Endothelial cell of umbilical vein (primary cell): ENCODE measurements around the gene BCL2. TPM values are rescaled to one million over a fixed set of nuclear protein-coding genes. Genes with fewer than 3 reads are reported as not detected.

ENCODE experiments used
- BruUV-seq: library from RNA; stranded (reverse); fragments of 400-500 nt; replicated peaks from 2 replicates; lab custom pipeline; 2021; lab: Mats Ljungman, UMichigan
- CTCF ChIA-PET: fragments of 300-600, 350-600 bp; sonication (Branson Sonifier 250); formaldehyde crosslinking; loops from one replicate; lab custom pipeline; 2021; ENCODE audit warnings: antibody characterized with exemption, inconsistent platforms; lab: Charles Lee
- POLR2A ChIA-PET: fragments of 300-600, 350-600 bp; sonication (Branson Sonifier 250); formaldehyde crosslinking; loops from one replicate; lab custom pipeline; 2021; ENCODE audit warnings: antibody characterized with exemption, inconsistent platforms; lab: Charles Lee
- DNase-seq: peaks from one replicate; pipeline ENCODE4 v3.0.0-alpha.2; 2011; ENCODE audit warnings: low read depth, low spot score
- FAIRE-seq: peaks from 2 replicates; lab custom pipeline; 2011; peaks lifted over from hg19 to GRCh38; lab: Jason Lieb, UNC
- H2AFZ ChIP-seq: 2 replicates; pipeline ENCODE4 v1.6.0; 2012; ENCODE audit warnings: low read depth, low read length, control low read depth, inconsistent platforms
- H3K27ac ChIP-seq: 2 replicates; pipeline ENCODE4 v1.5.1; 2011; ENCODE audit warnings: low read depth, mild to moderate bottlenecking, control low read depth, low read length, moderate library complexity; ENCODE audit not compliant: insufficient read depth
- H3K27me3 ChIP-seq, 2 experiments: 2 replicates each; pipeline versions ENCODE4 v1.6.0 to v1.6.1; 2011; ENCODE audit warnings: low read length in 2 of 2, mixed read lengths in 1 of 2; ENCODE audit not compliant: control insufficient read depth in 2 of 2, insufficient read depth in 2 of 2
- H3K36me3 ChIP-seq, 2 experiments: 2 replicates in 1 of 2; 3 replicates in 1 of 2; pipeline ENCODE4 v1.5.1; 2011; ENCODE audit warnings: low read length in 2 of 2, mild to moderate bottlenecking in 1 of 2, moderate library complexity in 1 of 2; ENCODE audit not compliant: control insufficient read depth in 2 of 2, insufficient read depth in 2 of 2; ENCODE audit errors: extremely low read depth in 1 of 2
- H3K4me1 ChIP-seq: 3 replicates; pipeline ENCODE4 v1.5.1; 2011; ENCODE audit warnings: mild to moderate bottlenecking, low read length; ENCODE audit not compliant: control insufficient read depth, insufficient read depth; ENCODE audit errors: extremely low read depth
- H3K4me2 ChIP-seq: 2 replicates; pipeline ENCODE4 v1.6.1; 2011; ENCODE audit warnings: low read length, control low read depth, mixed read lengths; ENCODE audit not compliant: insufficient read depth
- H3K4me3 ChIP-seq, 3 experiments: fragments of 200-600 bp in 1 of 3; sonication (generic), shearing (Covaris generic) in 1 of 3; replicated peaks in 1 of 3; 2 replicates each; pipeline ENCODE4 v1.5.1; 2011 to 2016; ENCODE audit warnings: control low read depth in 3 of 3, low read length in 3 of 3, mild to moderate bottlenecking in 2 of 3, inconsistent platforms in 1 of 3, low read depth in 1 of 3, moderate library complexity in 1 of 3; ENCODE audit not compliant: insufficient read depth in 1 of 3
- H3K79me2 ChIP-seq: 2 replicates; pipeline ENCODE4 v1.6.0; 2012; ENCODE audit warnings: low read length, inconsistent platforms; ENCODE audit not compliant: control insufficient read depth, insufficient read depth
- H3K9ac ChIP-seq: replicated peaks from 2 replicates; pipeline ENCODE3; 2011; ENCODE audit warnings: low read length, control low read depth; ENCODE audit not compliant: insufficient read depth; ENCODE audit errors: extremely low read depth
- H3K9me1 ChIP-seq: replicated peaks from 3 replicates; pipeline ENCODE4 v1.6.0; 2011; ENCODE audit warnings: mild to moderate bottlenecking, low read length; ENCODE audit not compliant: control insufficient read depth, insufficient read depth; ENCODE audit errors: extremely low read depth
- H3K9me3 ChIP-seq: replicated peaks from 2 replicates; pipeline ENCODE4 v1.5.1; 2012; ENCODE audit warnings: low read length, inconsistent platforms; ENCODE audit not compliant: control insufficient read depth, insufficient read depth
- H4K20me1 ChIP-seq: replicated peaks from 2 replicates; pipeline ENCODE3; 2011; ENCODE audit warnings: mild to moderate bottlenecking, low read length; ENCODE audit not compliant: control insufficient read depth, insufficient read depth; ENCODE audit errors: extremely low read depth
- EZH2 ChIP-seq: IDR thresholded peaks from 2 replicates; pipeline ENCODE4 v1.6.1; 2012; ENCODE audit warnings: borderline replicate concordance, low read depth, mild to moderate bottlenecking, moderate library complexity, low read length, inconsistent platforms; ENCODE audit not compliant: severe bottlenecking
- FOS ChIP-seq: IDR thresholded peaks from 2 replicates; pipeline ENCODE4 v1.6.1; 2011; ENCODE audit warnings: mild to moderate bottlenecking, low read length, moderate library complexity, borderline replicate concordance; ENCODE audit not compliant: insufficient read depth
- GATA2 ChIP-seq: IDR thresholded peaks from 2 replicates; pipeline ENCODE4 v1.7.0; 2011; ENCODE audit warnings: low read depth, mild to moderate bottlenecking, moderate library complexity, mixed read lengths, low read length; ENCODE audit not compliant: insufficient read length, insufficient read depth
- JUN ChIP-seq: IDR thresholded peaks from 2 replicates; pipeline ENCODE4 v1.6.1; 2011; ENCODE audit warnings: borderline replicate concordance, low read depth; ENCODE audit not compliant: insufficient read length, insufficient read depth
- MYC ChIP-seq: IDR thresholded peaks from one replicate; pipeline ENCODE4 v1.6.1; 2011; ENCODE audit warnings: mild to moderate bottlenecking, low read depth, low read length
- POLR2A ChIP-seq: IDR thresholded peaks from 2 replicates; pipeline ENCODE4 v1.6.1; 2012; ENCODE audit warnings: low read depth, mild to moderate bottlenecking, control low read depth, low read length
- POLR2AphosphoS5 ChIP-seq: IDR thresholded peaks from 2 replicates; pipeline ENCODE4 v1.6.1; 2012; ENCODE audit warnings: low read depth, mild to moderate bottlenecking, control low read depth, low read length, moderate library complexity; ENCODE audit not compliant: insufficient read depth
- dilution Hi-C: fragments of 300-500 bp; cut with MboI; formaldehyde crosslinking; loops from one replicate; pipeline ENCODE4 v1.15.0; 2019; ENCODE audit warnings: low sequenced_read_pairs; ENCODE audit not compliant: extremely low pct_ligation_motif_present
- intact Hi-C: fragments of 100-400 bp; cut with micrococcal nuclease; formaldehyde crosslinking; loops from one replicate; pipeline ENCODE4 v1.10.0; 2022
- polyA plus RNA-seq, 4 experiments: library from polyadenylated mRNA; depleted of rRNA in 3 of 4; stranded (reverse) in 3 of 4; unstranded in 1 of 4; fragments of >200 nt; gene quantifications; 2 replicates each; pipeline versions ENCODE4 v1.2.1 to v1.2.3, GENCODE V29; 2011 to 2012; ENCODE audit warnings: missing spikeins in 1 of 4
- total RNA-seq: library from RNA; stranded (reverse); gene quantifications from 2 replicates; pipeline ENCODE4 v1.2.3, GENCODE V29; 2021
- TF ChIP-seq, protein P1 (sequence below), 2 donors: IDR thresholded peaks; 1 replicate in 1 of 2; 2 replicates in 1 of 2; pipeline ENCODE4 v1.5.1; 2011; ENCODE audit warnings: low read length in 2 of 2, mild to moderate bottlenecking in 2 of 2, moderate library complexity in 2 of 2, control low read depth in 1 of 2, inconsistent platforms in 1 of 2, low read depth in 1 of 2; ENCODE audit not compliant: insufficient read depth in 1 of 2; ENCODE audit errors: extremely low read depth in 1 of 2
- TF ChIP-seq, protein P2 (sequence below): IDR thresholded peaks from 2 replicates; pipeline ENCODE4 v1.6.1; 2011; ENCODE audit not compliant: insufficient read depth, insufficient read length

The BCL2 gene
- total and polyA plus RNA-seq, 2 donors (not counting 3 experiments of a cell fraction or from before 2014, with no cell fraction given): 0.35 to 5.0 TPM

DNA sequence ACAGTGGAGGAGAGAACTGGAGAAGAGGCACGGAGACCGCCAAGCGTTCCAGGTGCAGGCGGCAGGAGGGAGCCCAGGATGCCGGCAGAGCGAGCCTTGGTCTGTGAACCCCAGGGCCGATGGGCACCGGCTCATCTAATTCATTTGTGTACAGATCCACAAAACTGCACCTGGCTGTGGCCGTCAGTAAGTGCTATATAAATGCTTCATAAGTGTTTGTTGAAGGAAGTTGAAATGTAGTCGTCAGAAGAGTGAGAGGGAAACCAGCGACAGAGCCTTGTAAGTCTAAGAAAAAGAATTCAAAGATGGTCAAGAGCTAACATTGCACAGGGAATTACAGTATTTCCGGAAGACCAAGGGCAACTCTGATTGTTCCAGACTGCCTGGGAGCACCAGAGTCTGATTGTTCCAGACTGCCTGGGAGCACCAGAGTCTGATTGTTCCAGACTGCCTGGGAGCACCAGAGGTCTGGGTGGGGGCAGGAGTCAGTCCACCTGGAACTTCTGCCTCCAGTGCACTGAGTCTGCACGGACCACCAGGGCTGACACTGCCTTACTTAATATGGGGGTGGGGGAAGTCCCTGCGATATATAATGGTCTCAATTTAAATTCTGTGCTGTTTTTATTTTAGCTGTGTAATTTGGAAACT lies 112.3 kb downstream of the BCL2 start:
- CTCF ChIA-PET: no interaction called here
- no peaks in the 10 kb centered on the region for H3K9me3 ChIP-seq
- H3K36me3 ChIP-seq: no peaks in the 10 kb centered on the region
- H3K4me3 ChIP-seq: no peak overlapping the region
- no peak overlapping the region for H3K4me2 ChIP-seq
- TF ChIP-seq MYC (no peak), FOS (no peak)
- TF ChIP-seq, protein P1, sequence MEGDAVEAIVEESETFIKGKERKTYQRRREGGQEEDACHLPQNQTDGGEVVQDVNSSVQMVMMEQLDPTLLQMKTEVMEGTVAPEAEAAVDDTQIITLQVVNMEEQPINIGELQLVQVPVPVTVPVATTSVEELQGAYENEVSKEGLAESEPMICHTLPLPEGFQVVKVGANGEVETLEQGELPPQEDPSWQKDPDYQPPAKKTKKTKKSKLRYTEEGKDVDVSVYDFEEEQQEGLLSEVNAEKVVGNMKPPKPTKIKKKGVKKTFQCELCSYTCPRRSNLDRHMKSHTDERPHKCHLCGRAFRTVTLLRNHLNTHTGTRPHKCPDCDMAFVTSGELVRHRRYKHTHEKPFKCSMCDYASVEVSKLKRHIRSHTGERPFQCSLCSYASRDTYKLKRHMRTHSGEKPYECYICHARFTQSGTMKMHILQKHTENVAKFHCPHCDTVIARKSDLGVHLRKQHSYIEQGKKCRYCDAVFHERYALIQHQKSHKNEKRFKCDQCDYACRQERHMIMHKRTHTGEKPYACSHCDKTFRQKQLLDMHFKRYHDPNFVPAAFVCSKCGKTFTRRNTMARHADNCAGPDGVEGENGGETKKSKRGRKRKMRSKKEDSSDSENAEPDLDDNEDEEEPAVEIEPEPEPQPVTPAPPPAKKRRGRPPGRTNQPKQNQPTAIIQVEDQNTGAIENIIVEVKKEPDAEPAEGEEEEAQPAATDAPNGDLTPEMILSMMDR (IDR thresholded peaks at IDR 0.05; ENCODE audit: extremely low read depth in 1 of 2, insufficient read depth in 1 of 2, low read depth in 1 of 2, low read length in 2 of 2): no peak
- no peaks in the 10 kb centered on the region for H3K79me2 ChIP-seq
- no peaks in the 10 kb centered on the region for H3K27me3 ChIP-seq
- FAIRE-seq (no peak), DNase-seq (no peak)
- H3K4me1 ChIP-seq: no peaks in the 10 kb centered on the region
- no TSS peak for BruUV-seq
- intact Hi-C loops (no loop called here), dilution Hi-C loops (no loop called here)
- H4K20me1 ChIP-seq: no peaks in the 10 kb centered on the region
- no peaks in the 10 kb centered on the region for H3K9me1 ChIP-seq
- H3K9ac ChIP-seq: no peak overlapping the region
- POLR2A ChIA-PET: interaction anchor here (0.6 kb wide), 1 partner anchor 53 kb away, joined by 3 read pairs; no protein-coding TSS in a partner anchor
- H2AFZ ChIP-seq: no peak overlapping the region
- no peak overlapping the region for H3K27ac ChIP-seq

DNA sequence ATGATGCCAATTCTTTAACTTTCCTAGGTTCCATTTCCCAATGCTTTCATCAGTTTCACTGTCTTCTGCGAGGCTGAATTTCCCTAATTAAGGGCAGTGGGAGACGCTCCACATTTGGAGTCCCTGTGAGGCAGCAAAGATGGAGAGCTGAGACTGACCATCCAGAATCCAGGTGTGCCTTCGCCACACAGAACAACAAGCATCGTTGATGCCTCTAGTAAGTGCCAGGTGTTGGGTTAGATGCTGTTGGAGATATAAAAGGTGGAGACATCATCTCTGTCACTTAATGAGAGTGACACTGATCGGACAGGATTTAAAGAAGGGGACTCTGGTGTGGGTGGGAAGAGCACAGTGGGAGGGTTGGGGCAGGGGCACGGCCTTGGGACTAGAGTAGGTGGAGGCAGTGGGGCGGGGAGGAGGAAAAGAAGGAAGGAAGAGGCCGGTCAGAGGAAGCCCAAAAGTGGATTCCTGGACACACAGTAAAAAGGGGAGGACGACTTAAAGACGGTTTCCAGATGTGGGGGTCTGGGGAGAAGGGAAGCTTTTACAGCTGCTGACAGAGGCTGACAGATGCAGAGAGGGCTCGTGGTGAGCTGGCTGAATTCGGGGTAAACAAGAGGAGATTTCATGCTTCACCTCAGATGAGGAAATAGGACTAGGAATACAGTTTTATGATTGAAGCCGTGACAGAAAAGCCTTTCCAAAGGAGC lies 113.0 kb downstream of the BCL2 start:
- FAIRE-seq: no peak
- Histone ChIP-seq H3K9me1 (no peaks in the 10 kb centered on the region), H3K4me1 (no peaks in the 10 kb centered on the region), H3K9ac (no peak overlapping the region), H4K20me1 (no peaks in the 10 kb centered on the region), H3K9me3 (no peaks in the 10 kb centered on the region), H3K36me3 (no peaks in the 10 kb centered on the region), H3K4me3 (no peak overlapping the region), H3K79me2 (no peaks in the 10 kb centered on the region), H3K27me3 (no peaks in the 10 kb centered on the region), H3K27ac (no peak overlapping the region), H3K4me2 (no peak overlapping the region), H2AFZ (no peak overlapping the region)
- no peak for DNase-seq
- dilution Hi-C loops (no loop called here), intact Hi-C loops (no loop called here)
- CTCF ChIA-PET: no interaction called here
- POLR2A ChIA-PET: no interaction called here
- TF ChIP-seq JUN (no peak), FOS (no peak), POLR2AphosphoS5 (no peak), POLR2A (no peak), GATA2 (no peak), EZH2 (no peak), MYC (no peak)
- TF ChIP-seq, protein P2, sequence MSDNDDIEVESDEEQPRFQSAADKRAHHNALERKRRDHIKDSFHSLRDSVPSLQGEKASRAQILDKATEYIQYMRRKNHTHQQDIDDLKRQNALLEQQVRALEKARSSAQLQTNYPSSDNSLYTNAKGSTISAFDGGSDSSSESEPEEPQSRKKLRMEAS: no peak
- TF ChIP-seq, protein P1 (IDR thresholded peaks at IDR 0.05; ENCODE audit: extremely low read depth in 1 of 2, insufficient read depth in 1 of 2, low read depth in 1 of 2, low read length in 2 of 2): no peak
- BruUV-seq: no TSS peak
